Ishikawa (cell line): ENCODE data around the gene LCN9.

Experiments
- CEBPB ChIP-seq: IDR thresholded peaks from 2 replicates; pipeline ENCODE4 v1.6.1; 2012
- CREB1 ChIP-seq: IDR thresholded peaks from 2 replicates; pipeline ENCODE4 v1.6.1; 2012; ENCODE audit warnings: low read depth
- EGR1 ChIP-seq: IDR thresholded peaks from 2 replicates; pipeline ENCODE4 v1.6.1; 2012
- EP300 ChIP-seq: IDR thresholded peaks from 2 replicates; pipeline ENCODE4 v1.6.1; 2012; ENCODE audit warnings: borderline replicate concordance
- FOXM1 ChIP-seq: IDR thresholded peaks from 2 replicates; pipeline ENCODE4 v1.6.1; 2012; ENCODE audit warnings: low read depth, borderline replicate concordance
- NFIC ChIP-seq: IDR thresholded peaks from 2 replicates; pipeline ENCODE4 v1.6.1; 2012
- RAD21 ChIP-seq: IDR thresholded peaks from 2 replicates; pipeline ENCODE4 v1.6.1; 2012; ENCODE audit warnings: low read depth
- TAF1 ChIP-seq: IDR thresholded peaks from 2 replicates; pipeline ENCODE4 v1.6.1; 2012; ENCODE audit warnings: low read depth, mild to moderate bottlenecking
- TCF12 ChIP-seq: IDR thresholded peaks from 2 replicates; pipeline ENCODE4 v1.6.1; 2012; ENCODE audit warnings: low read depth
- TEAD4 ChIP-seq: IDR thresholded peaks from 2 replicates; pipeline ENCODE4 v1.6.1; 2012
- YY1 ChIP-seq: IDR thresholded peaks from 2 replicates; pipeline ENCODE4 v1.6.1; 2012; ENCODE audit warnings: low read depth
- ZBTB7A ChIP-seq: IDR thresholded peaks from 2 replicates; pipeline ENCODE4 v1.6.1; 2012; ENCODE audit warnings: low read depth
- TF ChIP-seq, protein P1 (sequence below): IDR thresholded peaks from 2 replicates; pipeline ENCODE4 v1.6.1; 2012
- TF ChIP-seq, protein P2 (sequence below): IDR thresholded peaks from 2 replicates; pipeline ENCODE4 v1.6.1; 2012; ENCODE audit warnings: low read depth, mild to moderate bottlenecking
- TF ChIP-seq, protein P3 (sequence below): IDR thresholded peaks from 2 replicates; pipeline ENCODE4 v1.6.1; 2012

Gene LCN9

DNA sequence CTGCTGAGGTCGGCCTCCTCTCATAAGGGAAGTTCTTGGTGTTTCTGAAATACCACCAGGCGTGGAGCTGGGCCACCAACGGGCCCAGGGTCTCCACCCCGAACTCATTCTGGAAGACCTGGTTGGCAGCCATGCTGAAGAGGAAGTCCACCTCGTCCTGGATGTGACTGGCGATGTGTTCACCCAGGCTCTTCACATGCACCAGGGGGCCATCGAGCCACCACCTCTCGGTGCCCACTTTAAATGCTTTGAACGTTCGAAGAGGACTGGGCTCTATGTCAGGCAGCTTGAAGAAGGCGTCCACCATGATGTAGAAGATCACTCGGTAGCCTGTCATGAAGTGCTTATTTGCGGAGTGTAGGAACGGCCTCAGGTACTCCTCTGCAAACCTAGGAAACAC, 38.8 kb upstream of the LCN9 start:
- TF ChIP-seq EP300: no peak
- no peak for TF ChIP-seq EGR1
- TF ChIP-seq, protein P1, sequence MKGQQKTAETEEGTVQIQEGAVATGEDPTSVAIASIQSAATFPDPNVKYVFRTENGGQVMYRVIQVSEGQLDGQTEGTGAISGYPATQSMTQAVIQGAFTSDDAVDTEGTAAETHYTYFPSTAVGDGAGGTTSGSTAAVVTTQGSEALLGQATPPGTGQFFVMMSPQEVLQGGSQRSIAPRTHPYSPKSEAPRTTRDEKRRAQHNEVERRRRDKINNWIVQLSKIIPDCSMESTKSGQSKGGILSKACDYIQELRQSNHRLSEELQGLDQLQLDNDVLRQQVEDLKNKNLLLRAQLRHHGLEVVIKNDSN: no peak
- no peak for TF ChIP-seq CEBPB
- TF ChIP-seq TAF1: no peak
- TF ChIP-seq, protein P2, sequence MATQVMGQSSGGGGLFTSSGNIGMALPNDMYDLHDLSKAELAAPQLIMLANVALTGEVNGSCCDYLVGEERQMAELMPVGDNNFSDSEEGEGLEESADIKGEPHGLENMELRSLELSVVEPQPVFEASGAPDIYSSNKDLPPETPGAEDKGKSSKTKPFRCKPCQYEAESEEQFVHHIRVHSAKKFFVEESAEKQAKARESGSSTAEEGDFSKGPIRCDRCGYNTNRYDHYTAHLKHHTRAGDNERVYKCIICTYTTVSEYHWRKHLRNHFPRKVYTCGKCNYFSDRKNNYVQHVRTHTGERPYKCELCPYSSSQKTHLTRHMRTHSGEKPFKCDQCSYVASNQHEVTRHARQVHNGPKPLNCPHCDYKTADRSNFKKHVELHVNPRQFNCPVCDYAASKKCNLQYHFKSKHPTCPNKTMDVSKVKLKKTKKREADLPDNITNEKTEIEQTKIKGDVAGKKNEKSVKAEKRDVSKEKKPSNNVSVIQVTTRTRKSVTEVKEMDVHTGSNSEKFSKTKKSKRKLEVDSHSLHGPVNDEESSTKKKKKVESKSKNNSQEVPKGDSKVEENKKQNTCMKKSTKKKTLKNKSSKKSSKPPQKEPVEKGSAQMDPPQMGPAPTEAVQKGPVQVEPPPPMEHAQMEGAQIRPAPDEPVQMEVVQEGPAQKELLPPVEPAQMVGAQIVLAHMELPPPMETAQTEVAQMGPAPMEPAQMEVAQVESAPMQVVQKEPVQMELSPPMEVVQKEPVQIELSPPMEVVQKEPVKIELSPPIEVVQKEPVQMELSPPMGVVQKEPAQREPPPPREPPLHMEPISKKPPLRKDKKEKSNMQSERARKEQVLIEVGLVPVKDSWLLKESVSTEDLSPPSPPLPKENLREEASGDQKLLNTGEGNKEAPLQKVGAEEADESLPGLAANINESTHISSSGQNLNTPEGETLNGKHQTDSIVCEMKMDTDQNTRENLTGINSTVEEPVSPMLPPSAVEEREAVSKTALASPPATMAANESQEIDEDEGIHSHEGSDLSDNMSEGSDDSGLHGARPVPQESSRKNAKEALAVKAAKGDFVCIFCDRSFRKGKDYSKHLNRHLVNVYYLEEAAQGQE: no peak
- TF ChIP-seq TCF12: no peak
- TF ChIP-seq NFIC: no peak
- no peak for TF ChIP-seq CREB1

DNA sequence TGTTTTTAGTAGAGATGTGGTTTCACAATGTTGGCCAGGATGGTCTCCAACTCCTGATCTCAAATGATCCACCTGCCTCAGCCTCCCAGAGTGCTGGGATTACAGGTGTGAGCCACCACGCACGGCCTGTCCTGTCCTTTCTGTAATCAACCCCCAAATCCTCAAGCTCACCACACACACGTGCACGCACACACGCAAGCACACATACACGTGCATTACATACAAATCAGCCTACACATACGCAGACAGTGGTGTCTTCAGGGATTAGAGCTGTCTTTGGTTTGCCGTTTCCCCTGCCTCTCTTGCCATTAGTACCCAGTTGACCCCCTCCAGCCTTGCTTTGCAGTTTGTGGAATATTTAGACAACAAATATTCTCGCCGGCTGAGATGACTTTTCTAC, 30.3 kb upstream of the LCN9 start:
- TF ChIP-seq, protein P3, sequence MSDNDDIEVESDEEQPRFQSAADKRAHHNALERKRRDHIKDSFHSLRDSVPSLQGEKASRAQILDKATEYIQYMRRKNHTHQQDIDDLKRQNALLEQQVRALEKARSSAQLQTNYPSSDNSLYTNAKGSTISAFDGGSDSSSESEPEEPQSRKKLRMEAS: no peak
- no peak for TF ChIP-seq TAF1
- no peak for TF ChIP-seq RAD21
- TF ChIP-seq, protein P2: no peak
- TF ChIP-seq, protein P1: no peak
- TF ChIP-seq NFIC: no peak
- no peak for TF ChIP-seq CEBPB
- TF ChIP-seq EP300: no peak
- TF ChIP-seq EGR1: no peak
- TF ChIP-seq YY1: no peak
- no peak for TF ChIP-seq TCF12
- TF ChIP-seq CREB1: no peak

DNA sequence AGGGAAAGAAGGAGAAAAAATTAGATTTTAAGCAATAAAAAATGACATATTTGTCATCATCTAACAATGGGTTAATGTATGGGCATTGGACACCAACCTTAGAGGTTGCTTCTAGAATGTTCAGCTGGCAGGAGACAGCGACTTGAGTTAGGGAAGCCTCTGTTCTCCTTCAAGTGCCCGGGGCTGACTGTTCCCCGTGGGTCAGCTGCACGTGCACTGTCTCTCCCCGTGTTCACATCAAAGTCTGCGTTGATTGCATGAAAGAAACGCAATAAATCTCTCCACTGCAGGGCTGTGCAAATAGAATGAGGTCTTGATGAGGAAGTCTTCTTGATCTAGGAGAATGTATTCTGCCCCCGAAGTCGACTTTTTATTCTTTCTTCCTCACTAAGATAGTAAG, 23.9 kb upstream of the LCN9 start, which contains the start of gene GLT6D1:
Gene GLT6D1, minus strand, starts transcription at position 345 of the 400 bp plus-strand sequence. CDS start 353 bp downstream, outside the sequence.
- TF ChIP-seq CEBPB (no peak), FOXM1 (no peak), YY1 (no peak), TEAD4 (no peak), NFIC (no peak), CREB1 (no peak), RAD21 (no peak), EGR1 (no peak), TCF12 (no peak), EP300 (no peak), ZBTB7A (no peak), TAF1 (no peak)
- TF ChIP-seq, protein P2: no peak
- TF ChIP-seq, protein P1: no peak
- TF ChIP-seq, protein P3: no peak

DNA sequence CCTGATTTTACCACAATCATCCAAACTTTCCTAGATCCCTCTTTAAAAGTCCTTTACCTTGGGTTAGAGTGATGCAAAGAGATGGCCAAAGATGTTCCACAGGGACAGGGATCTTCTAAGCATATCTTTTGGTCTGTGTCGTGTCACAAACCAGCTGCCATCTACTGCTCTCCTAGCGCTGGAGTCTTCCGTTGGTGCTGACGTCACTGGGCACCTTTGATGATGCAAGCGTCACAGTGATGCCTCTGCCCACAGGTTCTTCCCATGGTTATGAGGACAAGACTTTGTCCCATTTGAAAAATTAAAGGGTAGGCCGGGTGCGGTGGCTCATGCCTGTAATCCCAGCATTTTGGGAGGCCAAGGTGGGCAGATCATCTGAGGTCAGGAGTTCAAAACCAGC, 22.1 kb upstream of the LCN9 start:
- TF ChIP-seq EGR1 (no peak), CREB1 (no peak), TAF1 (no peak), EP300 (no peak), YY1 (no peak), TCF12 (no peak), CEBPB (no peak), TEAD4 (no peak), RAD21 (no peak), ZBTB7A (no peak)
- TF ChIP-seq, protein P3: no peak
- TF ChIP-seq, protein P2: no peak
- TF ChIP-seq, protein P1: no peak
